Measurements from ENCODE around the gene AHNAK2.

DNA sequence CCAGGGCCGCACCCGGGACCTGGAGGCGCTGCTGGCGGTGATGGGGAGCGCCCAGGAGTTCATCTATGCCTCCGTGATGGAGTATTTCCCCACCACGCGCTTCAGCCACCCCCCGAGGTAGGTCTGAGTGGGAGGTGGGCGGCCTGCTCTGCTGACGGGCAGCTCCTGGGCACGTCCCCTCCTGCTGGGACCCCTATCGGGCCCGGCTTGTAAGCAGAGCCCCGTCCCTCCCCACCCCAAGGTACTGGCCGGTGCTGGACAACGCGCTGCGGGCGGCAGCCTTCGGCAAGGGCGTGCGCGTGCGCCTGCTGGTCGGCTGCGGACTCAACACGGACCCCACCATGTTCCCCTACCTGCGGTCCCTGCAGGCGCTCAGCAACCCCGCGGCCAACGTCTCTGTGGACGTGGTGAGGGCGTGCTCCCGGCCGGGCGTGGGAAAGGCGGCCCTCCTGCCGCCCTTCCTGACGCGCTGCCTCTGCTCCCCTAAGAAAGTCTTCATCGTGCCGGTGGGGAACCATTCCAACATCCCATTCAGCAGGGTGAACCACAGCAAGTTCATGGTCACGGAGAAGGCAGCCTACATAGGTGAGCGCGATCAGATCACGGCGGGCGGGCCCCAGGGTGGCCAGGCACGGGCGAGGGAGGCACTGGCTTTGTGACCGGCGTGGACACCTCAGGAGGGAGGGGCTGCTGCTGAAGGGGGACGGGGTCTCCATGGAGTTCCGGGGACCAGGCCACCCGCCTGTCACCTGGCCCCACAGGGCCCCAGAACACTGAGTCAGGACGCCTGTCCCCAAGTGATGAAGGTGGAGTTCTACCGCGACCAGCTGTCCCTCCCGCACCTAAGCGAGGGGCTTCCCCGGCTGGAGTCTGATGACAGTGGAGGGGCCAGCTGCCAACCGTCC, 46.2 kb downstream of the AHNAK2 start:
- TF ChIP-seq CTCF (IDR thresholded peaks at IDR 0.05; ENCODE audit: low read length): no peak
- TF ChIP-seq EZH2 (optimal IDR thresholded peaks at IDR 0.05; ENCODE audit: low read depth, low read length): no peak
- TF ChIP-seq EZH2phosphoT487 (IDR thresholded peaks at IDR 0.05; ENCODE audit: low read length): no peak

All from MM.1S (cell line).